HEK293T (cell line): Measurements from ENCODE around the gene DLG2.

Experiments
- CTCF ChIA-PET: fragments of 350-600 bp; formaldehyde crosslinking; extraction: SDS; loops from one replicate; lab custom pipeline; 2021; ENCODE audit warnings: antibody characterized with exemption, inconsistent platforms; lab: Yijun Ruan, JAX
- POLR2A ChIA-PET: fragments of 350-600 bp; formaldehyde crosslinking; extraction: SDS; loops from one replicate; lab custom pipeline; 2020; ENCODE audit warnings: antibody characterized with exemption, inconsistent platforms; lab: Yijun Ruan, JAX
- DNase-seq: peaks from one replicate; pipeline ENCODE4 v3.0.0; 2012; ENCODE audit warnings: mixed read lengths; ENCODE audit errors: extremely low spot score
- ARNT ChIP-seq: fragments of 450-650 bp; IDR thresholded peaks from 2 replicates; pipeline ENCODE4 v1.6.1; 2017; ENCODE audit warnings: mild to moderate bottlenecking
- BHLHE40 ChIP-seq: fragments of 450-650 bp; IDR thresholded peaks from 2 replicates; pipeline ENCODE4 v1.6.1; 2016; ENCODE audit warnings: mild to moderate bottlenecking, moderate library complexity, borderline replicate concordance
- CTBP1 ChIP-seq: fragments of 450-650 bp; IDR thresholded peaks from 2 replicates; pipeline ENCODE4 v1.6.1; 2016; ENCODE audit warnings: borderline replicate concordance
- ELF4 ChIP-seq: fragments of 450-650 bp; IDR thresholded peaks from 2 replicates; pipeline ENCODE4 v1.6.1; 2017; ENCODE audit warnings: antibody characterized with exemption
- FOXA1 ChIP-seq: fragments of 450-650 bp; IDR thresholded peaks from 2 replicates; pipeline ENCODE4 v1.6.1; 2016; ENCODE audit warnings: mild to moderate bottlenecking
- FOXK2 ChIP-seq: fragments of 450-650 bp; IDR thresholded peaks from 2 replicates; pipeline ENCODE4 v1.6.1; 2016; ENCODE audit warnings: mild to moderate bottlenecking
- FOXM1 ChIP-seq: fragments of 450-650 bp; IDR thresholded peaks from 2 replicates; pipeline ENCODE4 v1.6.1; 2017; ENCODE audit warnings: mild to moderate bottlenecking, borderline replicate concordance
- HDGF ChIP-seq: fragments of 450-650 bp; IDR thresholded peaks from 2 replicates; pipeline ENCODE4 v1.6.1; 2017; ENCODE audit warnings: antibody characterized with exemption, borderline replicate concordance
- L3MBTL2 ChIP-seq: fragments of 450-650 bp; conservative IDR thresholded peaks from 2 replicates; pipeline ENCODE4 v1.6.1; 2016; ENCODE audit warnings: mild to moderate bottlenecking
- LEF1 ChIP-seq: fragments of 450-650 bp; IDR thresholded peaks from 2 replicates; pipeline ENCODE4 v1.6.1; 2017; ENCODE audit warnings: mild to moderate bottlenecking, borderline replicate concordance
- NFRKB ChIP-seq: fragments of 450-650 bp; IDR thresholded peaks from 2 replicates; pipeline ENCODE4 v1.6.1; 2016; ENCODE audit warnings: mild to moderate bottlenecking, moderate library complexity
- SP1 ChIP-seq: fragments of 450-650 bp; IDR thresholded peaks from 2 replicates; pipeline ENCODE4 v1.6.1; 2017
- SUZ12 ChIP-seq: fragments of 450-650 bp; IDR thresholded peaks from 2 replicates; pipeline ENCODE4 v1.6.1; 2016; ENCODE audit warnings: mild to moderate bottlenecking
- TARDBP ChIP-seq: fragments of 450-650 bp; IDR thresholded peaks from 2 replicates; pipeline ENCODE4 v1.6.1; 2016
- ZNF384 ChIP-seq: fragments of 450-650 bp; IDR thresholded peaks from 2 replicates; pipeline ENCODE4 v1.6.1; 2016
- TF ChIP-seq, protein P1 (sequence below): fragments of 450-650 bp; IDR thresholded peaks from 2 replicates; pipeline ENCODE4 v1.6.1; 2016

DLG2 gene

DNA sequence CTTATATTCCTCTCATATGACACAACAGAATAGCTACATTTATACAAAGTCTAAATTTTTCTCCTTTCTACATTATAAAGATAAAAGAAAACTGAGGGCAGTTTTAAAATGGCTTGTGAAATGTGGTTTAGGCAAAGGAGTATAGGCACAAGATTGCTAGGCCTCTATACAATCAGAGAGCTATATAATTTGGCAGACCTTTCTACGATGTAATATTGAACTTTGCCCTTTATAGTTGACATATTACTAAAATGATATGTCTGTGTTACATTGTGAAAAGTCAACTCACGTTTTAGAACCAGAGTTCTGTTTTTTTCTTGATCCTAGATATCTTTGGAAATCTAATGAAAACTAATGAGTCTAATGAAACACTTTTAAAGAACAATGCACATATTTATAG lies 430.2 kb downstream of the DLG2 start:
- CTCF ChIA-PET, result no interaction called here
- no peak for DNase-seq
- TF ChIP-seq FOXM1 (no peak), FOXA1 (no peak), ELF4 (no peak), TARDBP (no peak)
- POLR2A ChIA-PET, result no interaction called here

GRCh38 chr11:85195934-85196333 lies 431.2 kb downstream of the DLG2 start:
- CTCF ChIA-PET, result interaction anchor here (0.6 kb wide), 1 partner anchor 334 kb away, joined by 7 read pairs; no protein-coding TSS in a partner anchor
- DNase-seq, result no peak
- TF ChIP-seq ZNF384 (no peak), CTBP1 (no peak), L3MBTL2 (no peak), HDGF (no peak), FOXK2 (no peak), FOXA1 (no peak), ARNT (no peak), BHLHE40 (no peak)
- POLR2A ChIA-PET, result no interaction called here

DNA sequence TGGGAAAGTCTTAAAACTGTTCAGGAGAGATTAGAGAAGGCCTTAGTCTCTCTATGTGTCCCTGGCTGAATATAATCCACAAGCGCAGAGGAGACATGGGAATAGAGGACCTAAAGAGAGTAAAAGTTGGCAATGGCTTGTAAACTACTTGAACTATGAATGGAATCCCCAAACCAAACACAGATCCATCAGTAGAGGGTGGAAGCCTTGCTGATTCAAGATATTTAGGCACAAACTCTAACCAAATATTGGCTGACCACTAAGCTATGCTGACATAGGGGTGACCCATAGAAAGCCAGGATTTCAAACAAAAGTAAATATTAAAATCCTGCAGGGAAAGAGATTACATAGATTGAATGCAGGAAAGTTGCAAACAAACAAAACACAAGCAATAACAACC lies 439.2 kb downstream of the DLG2 start:
- DNase-seq, result no peak
- POLR2A ChIA-PET, result no interaction called here
- TF ChIP-seq FOXK2, result no peak
- TF ChIP-seq TARDBP, result no peak
- no peak for TF ChIP-seq SP1
- TF ChIP-seq ELF4, result no peak
- TF ChIP-seq FOXA1, result no peak
- no peak for TF ChIP-seq CTBP1
- TF ChIP-seq ARNT, result no peak
- no peak for TF ChIP-seq FOXM1
- CTCF ChIA-PET, result no interaction called here

GRCh38 chr11:85184721-85185120 lies 442.4 kb downstream of the DLG2 start:
- CTCF ChIA-PET, result no interaction called here

DNA sequence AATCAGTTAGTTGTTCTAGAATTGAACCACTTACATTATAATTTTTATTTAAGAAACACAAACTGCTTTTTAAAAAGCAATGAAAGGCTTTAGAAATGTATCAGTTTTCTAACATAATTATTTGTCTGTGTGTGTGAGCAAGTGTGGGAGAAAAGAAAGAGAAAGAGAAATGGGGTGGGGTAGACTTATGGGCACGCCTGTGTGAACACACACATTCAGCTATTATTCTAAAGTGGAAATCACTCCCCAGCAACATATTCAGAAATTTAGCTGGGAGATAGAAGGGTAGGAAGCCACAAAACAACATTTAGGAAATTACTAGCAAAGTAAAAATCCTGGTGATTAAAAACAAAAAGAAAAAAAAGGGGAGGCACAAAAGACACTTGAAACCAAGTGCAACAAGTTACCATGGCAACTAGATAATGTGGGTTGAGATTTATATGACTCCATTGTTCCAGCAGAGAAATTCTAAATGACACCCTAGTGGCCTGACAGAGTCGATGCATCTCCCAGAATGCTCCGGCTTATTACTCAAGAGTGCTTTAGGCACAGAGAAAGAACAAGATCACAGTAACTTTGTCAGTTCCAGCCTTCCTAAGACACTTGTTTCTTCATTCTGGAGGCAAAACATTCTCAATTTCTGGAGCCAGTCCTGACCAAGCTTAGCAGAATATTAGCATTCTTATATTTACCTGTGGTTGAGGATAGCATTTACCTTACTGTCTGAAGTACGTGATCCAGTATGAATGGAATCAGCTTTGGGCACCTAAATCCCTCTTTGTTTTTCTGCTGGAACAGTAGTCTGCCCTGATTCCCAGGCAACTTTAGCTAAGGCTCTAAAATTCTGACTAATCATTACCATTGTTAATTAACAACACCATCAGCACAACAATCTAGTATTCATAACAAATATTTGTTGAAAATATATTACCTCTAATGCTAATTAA lies 444.4 kb downstream of the DLG2 start:
- DNase-seq, result peak; percentile 58
- TF ChIP-seq ELF4, result no peak
- TF ChIP-seq, protein P1, sequence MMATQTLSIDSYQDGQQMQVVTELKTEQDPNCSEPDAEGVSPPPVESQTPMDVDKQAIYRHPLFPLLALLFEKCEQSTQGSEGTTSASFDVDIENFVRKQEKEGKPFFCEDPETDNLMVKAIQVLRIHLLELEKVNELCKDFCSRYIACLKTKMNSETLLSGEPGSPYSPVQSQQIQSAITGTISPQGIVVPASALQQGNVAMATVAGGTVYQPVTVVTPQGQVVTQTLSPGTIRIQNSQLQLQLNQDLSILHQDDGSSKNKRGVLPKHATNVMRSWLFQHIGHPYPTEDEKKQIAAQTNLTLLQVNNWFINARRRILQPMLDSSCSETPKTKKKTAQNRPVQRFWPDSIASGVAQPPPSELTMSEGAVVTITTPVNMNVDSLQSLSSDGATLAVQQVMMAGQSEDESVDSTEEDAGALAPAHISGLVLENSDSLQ, result peak; percentile 41
- ChIA-PET POLR2A (no interaction called here), CTCF (no interaction called here)

More at GRCh38 chr11:85184721-85185120, 442.4 kb downstream of the DLG2 start:
- DNase-seq, result no peak
- TF ChIP-seq, protein P1, result no peak
- TF ChIP-seq CTBP1 (no peak), SP1 (no peak), ELF4 (no peak), FOXM1 (no peak), NFRKB (no peak), BHLHE40 (no peak), L3MBTL2 (no peak), FOXA1 (no peak), FOXK2 (no peak), ARNT (no peak), SUZ12 (no peak), HDGF (no peak), LEF1 (no peak), ZNF384 (no peak), TARDBP (no peak)
- POLR2A ChIA-PET, result no interaction called here

GRCh38 chr11:85180528-85180927 lies 446.6 kb downstream of the DLG2 start:
- TF ChIP-seq CTBP1, result no peak
- no peak for TF ChIP-seq FOXK2
- no peak for TF ChIP-seq ELF4
- TF ChIP-seq LEF1, result no peak
- TF ChIP-seq TARDBP, result no peak
- TF ChIP-seq FOXM1, result no peak
- no peak for TF ChIP-seq ZNF384
- TF ChIP-seq BHLHE40, result no peak
- TF ChIP-seq FOXA1, result no peak
- no peak for TF ChIP-seq HDGF
- TF ChIP-seq, protein P1, result no peak
- TF ChIP-seq SP1, result no peak
- TF ChIP-seq SUZ12, result no peak
- no peak for TF ChIP-seq ARNT
- no peak for TF ChIP-seq NFRKB
- no peak for TF ChIP-seq L3MBTL2
- CTCF ChIA-PET, result no interaction called here

More at GRCh38 chr11:85180528-85180927, 446.6 kb downstream of the DLG2 start:
- no peak for DNase-seq
- POLR2A ChIA-PET, result no interaction called here
